Measurements from ENCODE around the gene RNF17. TPM values are rescaled to one million over a fixed set of nuclear protein-coding genes. Genes with fewer than 3 reads are reported as not detected.

Gene RNF17
- total and polyA plus RNA-seq, 4 donors: 0.08 to 0.14 TPM; not detected in 2

DNA sequence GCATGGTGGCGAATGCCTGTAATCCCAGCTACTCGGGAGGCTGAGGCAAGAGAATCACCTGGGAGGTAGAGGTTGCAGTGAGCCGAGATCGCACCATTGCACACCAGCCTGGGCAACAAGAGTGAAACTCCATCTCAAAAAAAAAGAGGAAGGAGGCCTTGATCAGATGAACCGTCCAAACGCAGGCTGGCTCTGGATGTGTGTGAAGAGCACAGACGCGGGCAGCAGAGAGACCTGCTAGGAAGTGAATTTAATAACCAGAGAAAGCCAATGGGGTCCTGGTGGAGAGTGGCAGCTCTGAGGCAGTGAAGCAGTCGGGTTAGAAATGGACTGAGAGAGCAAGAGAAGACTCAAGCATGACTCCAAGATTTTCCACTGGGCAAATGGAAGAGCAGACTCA is 136.5 kb downstream of the RNF17 start:
- DNase-seq (ENCODE audit: low spot score): no peak
- no peak overlapping the region for H3K27ac ChIP-seq (ENCODE audit: low read depth in 1 of 2, low read length in 2 of 2)
- TF ChIP-seq, protein P1, sequence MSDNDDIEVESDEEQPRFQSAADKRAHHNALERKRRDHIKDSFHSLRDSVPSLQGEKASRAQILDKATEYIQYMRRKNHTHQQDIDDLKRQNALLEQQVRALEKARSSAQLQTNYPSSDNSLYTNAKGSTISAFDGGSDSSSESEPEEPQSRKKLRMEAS (IDR thresholded peaks at IDR 0.05): no peak
- no peak for TF ChIP-seq SP1 (IDR thresholded peaks at IDR 0.05)
- no peak for TF ChIP-seq CTCF (IDR thresholded peaks at IDR 0.05; ENCODE audit: low read depth, low read length, missing input control)
- no peak for TF ChIP-seq TAF1 (conservative IDR thresholded peaks at IDR 0.05)
- TF ChIP-seq HNF4G (IDR thresholded peaks at IDR 0.05): no peak
- no peak for TF ChIP-seq EGR1 (IDR thresholded peaks at IDR 0.05; ENCODE audit: low read depth in 2 of 2)
- no peak for TF ChIP-seq NR2F2 (IDR thresholded peaks at IDR 0.05)
- no peak for TF ChIP-seq GABPA (IDR thresholded peaks at IDR 0.05 in 1 of 2, conservative IDR thresholded peaks at IDR 0.05 in 1 of 2)
- TF ChIP-seq ATF3 (IDR thresholded peaks at IDR 0.05): no peak
- TF ChIP-seq RAD21 (IDR thresholded peaks at IDR 0.05): no peak
- no peak for TF ChIP-seq YY1 (IDR thresholded peaks at IDR 0.05)
- no peak overlapping the region for H3K4me3 ChIP-seq (ENCODE audit: low read depth in 1 of 3, low read length in 3 of 3)
- peaks cover 0 to 6% (median 2%) of the 10 kb centered on the region in 4 donors for H3K36me3 ChIP-seq (ENCODE audit: control insufficient read depth in 4 of 4, insufficient read depth in 3 of 4, low read depth in 1 of 4, low read length in 3 of 4)
- H3K9ac ChIP-seq (ENCODE audit: low read depth in 1 of 2, low read length in 2 of 2): no peak overlapping the region
- H3K9me3 ChIP-seq (ENCODE audit: control insufficient read depth in 4 of 4, low read length in 3 of 4): no peaks in the 10 kb centered on the region
- WGBS: 94% methylated on average over 9 of the region's 9 CpGs
- H3K27me3 ChIP-seq (ENCODE audit: control insufficient read depth in 4 of 4, insufficient read depth in 4 of 4, low read length in 3 of 4): no peaks in the 10 kb centered on the region
- no peaks in the 10 kb centered on the region for H3K4me1 ChIP-seq (ENCODE audit: control insufficient read depth in 4 of 4, insufficient read depth in 4 of 4, low read length in 3 of 4)

DNA sequence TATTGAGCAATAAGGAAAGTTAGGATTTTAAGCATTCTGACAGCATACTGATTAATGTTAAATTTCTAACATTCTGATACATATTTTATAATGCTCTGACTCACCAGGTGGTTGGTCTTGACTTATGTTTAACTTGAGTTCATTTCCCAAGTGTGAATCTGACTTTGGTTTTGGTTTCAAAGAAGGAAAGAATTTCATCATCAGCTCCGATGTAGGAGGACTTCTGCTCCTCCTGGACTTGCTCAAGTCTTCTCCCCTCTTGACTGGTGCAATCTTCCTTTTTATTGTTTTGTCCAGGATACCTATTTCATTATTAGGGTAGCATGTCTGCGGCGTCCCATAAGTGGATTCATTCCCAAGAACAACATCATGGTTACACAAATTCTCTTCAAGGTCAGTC is 141.3 kb downstream of the RNF17 start:
- TF ChIP-seq NR2F2 (IDR thresholded peaks at IDR 0.05) (no peak), REST (IDR thresholded peaks at IDR 0.05) (no peak), ATF3 (IDR thresholded peaks at IDR 0.05) (no peak), GABPA (IDR thresholded peaks at IDR 0.05 in 1 of 2, conservative IDR thresholded peaks at IDR 0.05 in 1 of 2) (no peak), FOXA1 (IDR thresholded peaks at IDR 0.05) (no peak), FOXA2 (IDR thresholded peaks at IDR 0.05) (no peak), EGR1 (IDR thresholded peaks at IDR 0.05; ENCODE audit: low read depth in 2 of 2) (no peak)
- TF ChIP-seq, protein P2, sequence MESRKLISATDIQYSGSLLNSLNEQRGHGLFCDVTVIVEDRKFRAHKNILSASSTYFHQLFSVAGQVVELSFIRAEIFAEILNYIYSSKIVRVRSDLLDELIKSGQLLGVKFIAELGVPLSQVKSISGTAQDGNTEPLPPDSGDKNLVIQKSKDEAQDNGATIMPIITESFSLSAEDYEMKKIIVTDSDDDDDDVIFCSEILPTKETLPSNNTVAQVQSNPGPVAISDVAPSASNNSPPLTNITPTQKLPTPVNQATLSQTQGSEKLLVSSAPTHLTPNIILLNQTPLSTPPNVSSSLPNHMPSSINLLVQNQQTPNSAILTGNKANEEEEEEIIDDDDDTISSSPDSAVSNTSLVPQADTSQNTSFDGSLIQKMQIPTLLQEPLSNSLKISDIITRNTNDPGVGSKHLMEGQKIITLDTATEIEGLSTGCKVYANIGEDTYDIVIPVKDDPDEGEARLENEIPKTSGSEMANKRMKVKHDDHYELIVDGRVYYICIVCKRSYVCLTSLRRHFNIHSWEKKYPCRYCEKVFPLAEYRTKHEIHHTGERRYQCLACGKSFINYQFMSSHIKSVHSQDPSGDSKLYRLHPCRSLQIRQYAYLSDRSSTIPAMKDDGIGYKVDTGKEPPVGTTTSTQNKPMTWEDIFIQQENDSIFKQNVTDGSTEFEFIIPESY (IDR thresholded peaks at IDR 0.05): no peak
- Histone ChIP-seq H3K9ac (ENCODE audit: low read depth in 1 of 2, low read length in 2 of 2) (no peak overlapping the region), H3K4me3 (ENCODE audit: low read depth in 1 of 3, low read length in 3 of 3) (no peak overlapping the region), H3K36me3 (ENCODE audit: control insufficient read depth in 4 of 4, insufficient read depth in 3 of 4, low read depth in 1 of 4, low read length in 3 of 4) (peaks cover 0 to 13% (median 4%) of the 10 kb centered on the region in 4 donors), H3K4me1 (ENCODE audit: control insufficient read depth in 4 of 4, insufficient read depth in 4 of 4, low read length in 3 of 4) (no peaks in the 10 kb centered on the region), H3K27me3 (ENCODE audit: control insufficient read depth in 4 of 4, insufficient read depth in 4 of 4, low read length in 3 of 4) (no peaks in the 10 kb centered on the region), H3K27ac (ENCODE audit: low read depth in 1 of 2, low read length in 2 of 2) (no peak overlapping the region), H3K9me3 (ENCODE audit: control insufficient read depth in 4 of 4, low read length in 3 of 4) (no peaks in the 10 kb centered on the region)
- no peak for DNase-seq (ENCODE audit: low spot score)
- WGBS: 89% methylated on average over 3 of the region's 3 CpGs
